Activated naive CD4-positive, alpha-beta T cell treated with anti-CD3 and anti-CD28 coated beads for 36 hours (primary cell): ENCODE measurements around the gene ZNF80. TPM values are rescaled to one million over a fixed set of nuclear protein-coding genes. Genes with fewer than 3 reads are reported as not detected.

Experiments used
- CTCF ChIA-PET: fragments of 350-600 bp; sonication (Branson Sonifier 250); formaldehyde crosslinking; loops from one replicate; lab custom pipeline; 2021; ENCODE audit warnings: antibody characterized with exemption; lab: Charles Lee
- DNase-seq: peaks from one replicate; pipeline ENCODE4 v3.0.0-alpha.2; 2020
- H3K27ac Mint-ChIP-seq: one replicate; pipeline ENCODE4 v1.8.0; 2021; ENCODE audit warnings: mild to moderate bottlenecking, mixed read lengths
- H3K27me3 Mint-ChIP-seq: one replicate; pipeline ENCODE4 v1.8.0; 2021; ENCODE audit warnings: low read depth, mixed read lengths
- H3K36me3 Mint-ChIP-seq: one replicate; pipeline ENCODE4 v1.8.0; 2021; ENCODE audit warnings: low read depth, mixed read lengths
- H3K4me1 Mint-ChIP-seq: one replicate; pipeline ENCODE4 v1.8.0; 2021; ENCODE audit warnings: low read depth, mixed read lengths
- H3K4me3 Mint-ChIP-seq: one replicate; pipeline ENCODE4 v1.8.0; 2021; ENCODE audit warnings: mild to moderate bottlenecking, moderate library complexity, mixed read lengths
- H3K9me3 Mint-ChIP-seq: one replicate; pipeline ENCODE4 v1.8.0; 2021; ENCODE audit warnings: mixed read lengths
- intact Hi-C: fragments of 100-400 bp; cut with micrococcal nuclease; formaldehyde crosslinking; loops from one replicate; pipeline ENCODE4 v1.15.1; 2023
- total RNA-seq, 2 experiments: library from RNA; stranded (reverse); gene quantifications; one replicate each; pipeline ENCODE4 v1.2.3, GENCODE V29; 2021

The ZNF80 gene
- total RNA-seq, 2 experiments from 2014 or later = 0.44 to 0.67 TPM

- intact Hi-C loops = loop anchor here (10.0 kb wide), 1 partner anchor 1213 kb away; no protein-coding TSS in a partner anchor
- Mint-ChIP-seq H3K4me1 (peaks cover 33% of the 10 kb centered on the region), H3K36me3 (peaks cover 11% of the 10 kb centered on the region), H3K9me3 (no peaks in the 10 kb centered on the region), H3K4me3 (no peak overlapping the region), H3K27me3 (no peaks in the 10 kb centered on the region), H3K27ac (no peak overlapping the region)
- CTCF ChIA-PET = interaction anchor here (0.8 to 1.2 kb wide), 6 partner anchors 11 to 200 kb away, joined by 3 to 4 read pairs (median 3); no protein-coding TSS in a partner anchor
- DNase-seq = no peak
Measured at GRCh38 chr3:114218006-114218405, 19.4 kb downstream of the ZNF80 start.

GRCh38 chr3:114217266-114217665, 20.1 kb downstream of the ZNF80 start:
- no peaks in the 10 kb centered on the region for H3K9me3 Mint-ChIP-seq
- H3K27me3 Mint-ChIP-seq = no peaks in the 10 kb centered on the region
- intact Hi-C loops = loop anchor here (10.0 kb wide), 1 partner anchor 1212 kb away; no protein-coding TSS in a partner anchor
- DNase-seq = no peak
- peaks cover 30% of the 10 kb centered on the region for H3K4me1 Mint-ChIP-seq
- CTCF ChIA-PET = interaction anchor here (0.8 to 1.1 kb wide), 3 partner anchors 62 to 82 kb away, joined by 3 read pairs; no protein-coding TSS in a partner anchor
- peaks cover 11% of the 10 kb centered on the region for H3K36me3 Mint-ChIP-seq
- peak overlapping the region; percentile 2 for H3K4me3 Mint-ChIP-seq
- H3K27ac Mint-ChIP-seq = no peak overlapping the region

GRCh38 chr3:114216186-114216970, 21.0 kb downstream of the ZNF80 start:
- CTCF ChIA-PET = no interaction called here
- Mint-ChIP-seq H3K9me3 (no peaks in the 10 kb centered on the region), H3K27ac (no peak overlapping the region), H3K27me3 (no peaks in the 10 kb centered on the region), H3K4me1 (peaks cover 25% of the 10 kb centered on the region), H3K4me3 (no peak overlapping the region), H3K36me3 (peaks cover 8% of the 10 kb centered on the region)
- intact Hi-C loops = loop anchor here (10.0 kb wide), 1 partner anchor 1212 kb away; no protein-coding TSS in a partner anchor
- DNase-seq = no peak

- peak; percentile 56 for DNase-seq
- Mint-ChIP-seq H3K4me3 (no peak overlapping the region), H3K4me1 (peaks cover 13% of the 10 kb centered on the region), H3K27me3 (no peaks in the 10 kb centered on the region), H3K36me3 (peaks cover 8% of the 10 kb centered on the region), H3K27ac (no peak overlapping the region), H3K9me3 (peaks cover 3% of the 10 kb centered on the region)
- CTCF ChIA-PET = interaction anchor here (0.6 to 2.5 kb wide), 8 partner anchors 8 to 382 kb away, joined by 4 to 13 read pairs (median 7); partner anchors contain the start of gene TIGIT
- intact Hi-C loops = loop anchor here (1.0 to 10.0 kb wide), 4 partner anchors 158 to 1578 kb away; partner anchors contain the start of genes CCDC191, QTRT2 and SIDT1
Measured at GRCh38 chr3:114214542-114215341, 22.6 kb downstream of the ZNF80 start.

- DNase-seq = peak; percentile 88
- H3K27ac Mint-ChIP-seq = no peak overlapping the region
- H3K4me1 Mint-ChIP-seq = peaks cover 8% of the 10 kb centered on the region
- H3K9me3 Mint-ChIP-seq = peaks cover 3% of the 10 kb centered on the region
- CTCF ChIA-PET = interaction anchor here (0.7 to 2.5 kb wide), 13 partner anchors 9 to 115 kb away, joined by 3 to 13 read pairs (median 5); partner anchors contain the start of gene TIGIT
- H3K36me3 Mint-ChIP-seq = peaks cover 8% of the 10 kb centered on the region
- H3K4me3 Mint-ChIP-seq = no peak overlapping the region
- intact Hi-C loops = loop anchor here (1.0 to 10.0 kb wide), 17 partner anchors 9 to 1578 kb away; partner anchors contain the start of genes CCDC191, GRAMD1C, NAA50 and QTRT2
- H3K27me3 Mint-ChIP-seq = no peaks in the 10 kb centered on the region
Measured at GRCh38 chr3:114213627-114214541, 23.5 kb downstream of the ZNF80 start.

GRCh38 chr3:114213292-114213626, 24.1 kb downstream of the ZNF80 start:
- peaks cover 3% of the 10 kb centered on the region for H3K9me3 Mint-ChIP-seq
- intact Hi-C loops = loop anchor here (1.0 to 10.0 kb wide), 16 partner anchors 10 to 1579 kb away; partner anchors contain the start of genes GRAMD1C, NAA50, SIDT1 and ZBTB20
- no peak for DNase-seq
- CTCF ChIA-PET = interaction anchor here (0.7 to 2.5 kb wide), 11 partner anchors 9 to 116 kb away, joined by 3 to 13 read pairs (median 6); partner anchors contain the start of gene TIGIT
- peaks cover 4% of the 10 kb centered on the region for H3K36me3 Mint-ChIP-seq
- no peaks in the 10 kb centered on the region for H3K27me3 Mint-ChIP-seq
- H3K27ac Mint-ChIP-seq = no peak overlapping the region
- H3K4me3 Mint-ChIP-seq = no peak overlapping the region
- peaks cover 4% of the 10 kb centered on the region for H3K4me1 Mint-ChIP-seq

- CTCF ChIA-PET = interaction anchor here (1.1 to 2.5 kb wide), 5 partner anchors 8 to 62 kb away, joined by 3 to 13 read pairs (median 5); no protein-coding TSS in a partner anchor
- DNase-seq = no peak
- H3K9me3 Mint-ChIP-seq = peaks cover 3% of the 10 kb centered on the region
- no peaks in the 10 kb centered on the region for H3K27me3 Mint-ChIP-seq
- intact Hi-C loops = loop anchor here (1.0 to 10.0 kb wide), 16 partner anchors 11 to 1580 kb away; partner anchors contain the start of genes GRAMD1C, NAA50, SIDT1 and ZBTB20
- peaks cover 4% of the 10 kb centered on the region for H3K4me1 Mint-ChIP-seq
- H3K27ac Mint-ChIP-seq = no peak overlapping the region
- no peak overlapping the region for H3K4me3 Mint-ChIP-seq
- peaks cover 3% of the 10 kb centered on the region for H3K36me3 Mint-ChIP-seq
Measured at GRCh38 chr3:114212646-114213045, 24.7 kb downstream of the ZNF80 start.

- H3K4me1 Mint-ChIP-seq = peaks cover 9% of the 10 kb centered on the region
- peaks cover 3% of the 10 kb centered on the region for H3K9me3 Mint-ChIP-seq
- H3K4me3 Mint-ChIP-seq = no peak overlapping the region
- DNase-seq = no peak
- intact Hi-C loops = no loop called here
- CTCF ChIA-PET = no interaction called here
- H3K27ac Mint-ChIP-seq = no peak overlapping the region
- H3K36me3 Mint-ChIP-seq = no peaks in the 10 kb centered on the region
- no peaks in the 10 kb centered on the region for H3K27me3 Mint-ChIP-seq
Measured at GRCh38 chr3:114207768-114208167, 29.6 kb downstream of the ZNF80 start.

- H3K4me1 Mint-ChIP-seq = peaks cover 5% of the 10 kb centered on the region
- no peak overlapping the region for H3K27ac Mint-ChIP-seq
- no peak overlapping the region for H3K4me3 Mint-ChIP-seq
- CTCF ChIA-PET = interaction anchor here (0.8 to 1.3 kb wide), 3 partner anchors 11 to 85 kb away, joined by 3 to 4 read pairs (median 3); partner anchors contain the start of gene DRD3
- peaks cover 3% of the 10 kb centered on the region for H3K9me3 Mint-ChIP-seq
- no peak for DNase-seq
- intact Hi-C loops = no loop called here
- H3K36me3 Mint-ChIP-seq = no peaks in the 10 kb centered on the region
- H3K27me3 Mint-ChIP-seq = no peaks in the 10 kb centered on the region
Measured at GRCh38 chr3:114206342-114206741, 31.0 kb downstream of the ZNF80 start.

- Mint-ChIP-seq H3K27me3 (no peaks in the 10 kb centered on the region), H3K27ac (no peak overlapping the region), H3K9me3 (peaks cover under 1% of the 10 kb centered on the region), H3K36me3 (no peaks in the 10 kb centered on the region), H3K4me1 (peaks cover 5% of the 10 kb centered on the region), H3K4me3 (no peak overlapping the region)
- intact Hi-C loops = no loop called here
- no peak for DNase-seq
- CTCF ChIA-PET = interaction anchor here (1.2 kb wide), 1 partner anchor 86 kb away, joined by 3 read pairs; no protein-coding TSS in a partner anchor
Measured at GRCh38 chr3:114205541-114205940, 31.8 kb downstream of the ZNF80 start.

GRCh38 chr3:114194750-114195149, 42.6 kb downstream of the ZNF80 start:
- Mint-ChIP-seq H3K4me1 (peaks cover 6% of the 10 kb centered on the region), H3K4me3 (no peak overlapping the region), H3K27ac (no peak overlapping the region), H3K27me3 (no peaks in the 10 kb centered on the region), H3K9me3 (no peaks in the 10 kb centered on the region), H3K36me3 (no peaks in the 10 kb centered on the region)
- DNase-seq = no peak
- intact Hi-C loops = no loop called here
- CTCF ChIA-PET = interaction anchor here (1.1 kb wide), 1 partner anchor 12 kb away, joined by 3 read pairs; no protein-coding TSS in a partner anchor
